Measurements from ENCODE around the gene TEX22.

TEX22 gene

DNA sequence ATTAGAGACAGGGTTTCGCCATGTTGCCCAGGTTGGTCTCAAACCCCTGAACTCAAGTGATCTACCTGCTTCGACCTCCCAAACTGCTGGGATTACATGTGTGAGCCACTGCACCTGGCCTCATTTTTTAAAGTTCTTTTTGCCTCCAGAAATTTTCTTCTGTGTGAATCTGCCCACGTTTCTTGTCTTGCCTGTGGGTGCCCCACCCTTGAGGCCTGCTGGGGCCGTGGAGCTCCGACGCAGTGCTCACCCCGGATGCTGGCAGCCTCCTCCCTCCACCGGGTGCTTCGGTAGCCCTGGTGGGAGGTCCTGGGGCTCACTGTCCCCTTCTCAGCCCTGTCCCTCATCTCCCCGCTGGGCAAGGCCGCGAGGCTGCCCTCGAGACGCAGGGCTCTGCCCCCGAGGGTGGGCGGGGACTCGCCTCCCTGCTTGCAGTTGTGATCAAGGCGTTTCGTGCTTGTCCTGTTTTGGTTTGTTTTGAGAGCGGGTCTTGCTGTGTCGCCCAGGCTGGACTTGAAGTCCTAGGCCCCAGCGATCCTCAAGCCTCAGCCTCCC lies 56.8 kb downstream of the TEX22 start:
- TF ChIP-seq, protein P1, sequence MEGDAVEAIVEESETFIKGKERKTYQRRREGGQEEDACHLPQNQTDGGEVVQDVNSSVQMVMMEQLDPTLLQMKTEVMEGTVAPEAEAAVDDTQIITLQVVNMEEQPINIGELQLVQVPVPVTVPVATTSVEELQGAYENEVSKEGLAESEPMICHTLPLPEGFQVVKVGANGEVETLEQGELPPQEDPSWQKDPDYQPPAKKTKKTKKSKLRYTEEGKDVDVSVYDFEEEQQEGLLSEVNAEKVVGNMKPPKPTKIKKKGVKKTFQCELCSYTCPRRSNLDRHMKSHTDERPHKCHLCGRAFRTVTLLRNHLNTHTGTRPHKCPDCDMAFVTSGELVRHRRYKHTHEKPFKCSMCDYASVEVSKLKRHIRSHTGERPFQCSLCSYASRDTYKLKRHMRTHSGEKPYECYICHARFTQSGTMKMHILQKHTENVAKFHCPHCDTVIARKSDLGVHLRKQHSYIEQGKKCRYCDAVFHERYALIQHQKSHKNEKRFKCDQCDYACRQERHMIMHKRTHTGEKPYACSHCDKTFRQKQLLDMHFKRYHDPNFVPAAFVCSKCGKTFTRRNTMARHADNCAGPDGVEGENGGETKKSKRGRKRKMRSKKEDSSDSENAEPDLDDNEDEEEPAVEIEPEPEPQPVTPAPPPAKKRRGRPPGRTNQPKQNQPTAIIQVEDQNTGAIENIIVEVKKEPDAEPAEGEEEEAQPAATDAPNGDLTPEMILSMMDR (IDR thresholded peaks at IDR 0.05) = no peak
- no peak for DNase-seq
- no peaks in the 10 kb centered on the region for H3K27me3 ChIP-seq
- no peak overlapping the region for H3K27ac ChIP-seq
- peaks cover 20 to 84% (median 67%) of the 10 kb centered on the region in 3 donors for H3K36me3 ChIP-seq
- intact Hi-C loops (cut with DNase I; ENCODE audit: low total_unique reads) = no loop called here
- H3K9me3 ChIP-seq = no peaks in the 10 kb centered on the region
- no peak overlapping the region for H3K4me3 ChIP-seq
- no peaks in the 10 kb centered on the region for H3K4me1 ChIP-seq

DNA sequence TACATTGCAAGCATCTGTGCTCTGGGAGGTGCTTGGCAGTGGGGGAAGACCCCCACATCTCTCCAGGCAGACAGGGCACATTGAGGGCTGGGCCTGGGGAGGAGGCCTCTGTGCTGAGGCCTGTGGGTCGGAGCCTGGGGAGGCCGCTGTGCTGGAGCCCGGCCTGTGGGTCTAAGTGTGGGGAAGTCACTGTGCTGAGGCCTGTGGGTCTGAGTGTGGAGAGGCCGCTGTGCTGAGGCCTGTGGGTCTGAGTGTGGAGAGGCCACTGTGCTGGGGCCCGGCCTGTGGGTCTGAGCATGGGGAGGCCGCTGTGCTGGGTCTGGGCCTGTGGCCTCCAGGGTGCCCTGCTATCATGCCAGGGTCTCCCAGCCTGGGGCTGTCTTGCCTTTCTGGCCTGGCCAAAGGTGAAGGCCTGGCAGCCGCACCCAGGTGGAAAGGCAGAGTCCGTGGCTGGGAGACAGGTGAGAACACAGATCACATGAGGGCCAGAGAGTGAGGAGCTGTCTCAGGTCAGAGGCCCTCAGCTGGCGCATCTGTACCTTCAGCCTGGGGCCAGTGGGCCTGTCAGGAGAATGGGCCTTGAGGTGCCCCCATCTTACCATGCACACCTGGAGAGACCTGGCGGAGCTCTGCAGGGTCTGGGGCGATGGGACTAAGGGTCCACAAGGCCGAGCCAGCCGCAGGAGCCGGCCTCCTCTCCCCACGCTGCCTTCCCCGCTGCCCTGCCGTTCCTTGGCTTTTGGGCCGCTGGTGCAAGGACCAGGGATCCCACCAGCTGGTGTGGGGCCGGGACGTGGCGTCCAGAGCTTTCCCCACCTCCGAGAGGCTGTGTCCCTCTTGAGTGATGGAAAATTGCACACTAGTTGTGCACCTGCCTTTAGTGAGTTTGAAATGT lies 57.7 kb downstream of the TEX22 start:
- TF ChIP-seq, protein P1 (IDR thresholded peaks at IDR 0.05) = no peak
- H3K4me1 ChIP-seq = no peaks in the 10 kb centered on the region
- H3K27me3 ChIP-seq = no peaks in the 10 kb centered on the region
- DNase-seq = no peak
- H3K9me3 ChIP-seq = no peaks in the 10 kb centered on the region
- intact Hi-C loops (cut with DNase I; ENCODE audit: low total_unique reads) = loop anchor here (2.0 kb wide), 1 partner anchor 67 kb away; no protein-coding TSS in a partner anchor
- H3K4me3 ChIP-seq = no peak overlapping the region
- H3K27ac ChIP-seq = no peak overlapping the region
- H3K36me3 ChIP-seq = peaks cover 29 to 84% (median 67%) of the 10 kb centered on the region in 3 donors

DNA sequence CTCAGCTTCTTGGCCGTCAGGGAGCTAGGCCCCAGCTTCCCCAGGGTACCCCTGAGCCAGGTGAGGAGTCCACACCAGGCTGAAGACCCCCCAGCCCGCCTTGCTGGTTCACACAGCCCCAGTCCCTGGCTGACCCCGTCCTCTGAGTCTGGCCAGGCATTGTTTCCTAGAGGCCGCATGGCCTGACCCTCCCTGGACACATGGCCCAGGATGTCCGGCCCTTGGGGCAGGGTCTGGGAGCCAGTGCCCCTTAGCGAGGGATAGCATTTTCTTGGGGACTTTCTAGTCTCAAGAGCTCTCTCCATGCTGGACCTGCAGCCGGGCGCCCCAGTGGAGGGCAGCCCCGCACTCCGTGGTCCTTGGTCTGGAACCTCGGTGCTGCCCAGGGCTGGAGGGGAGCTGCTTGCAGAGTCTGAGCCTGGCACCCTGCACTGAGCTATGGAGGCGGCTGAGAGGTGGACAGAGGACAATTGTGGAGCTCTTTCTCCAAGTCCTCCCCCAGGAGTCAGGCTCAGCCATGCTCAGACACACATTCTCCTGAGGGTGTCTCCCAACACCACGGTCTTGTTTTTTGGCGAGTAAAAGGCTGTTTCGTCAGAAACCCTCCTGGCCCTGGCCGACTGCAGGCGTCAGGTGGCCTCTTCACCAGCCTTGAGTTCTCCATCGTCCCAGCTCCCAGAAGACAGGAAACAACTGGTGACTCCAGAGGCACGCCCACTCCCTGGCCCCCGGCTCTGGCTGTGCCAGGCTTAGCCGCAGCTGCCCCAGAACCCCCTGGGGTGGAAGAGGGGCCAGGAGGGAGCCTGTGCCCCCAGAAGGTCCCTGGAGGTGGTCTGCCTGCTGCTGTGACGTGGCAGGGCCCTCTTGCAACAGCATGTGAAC lies 58.6 kb downstream of the TEX22 start:
- Histone ChIP-seq H3K4me3 (no peak overlapping the region), H3K27ac (no peak overlapping the region), H3K27me3 (no peaks in the 10 kb centered on the region), H3K36me3 (peaks cover 34 to 87% (median 71%) of the 10 kb centered on the region in 3 donors), H3K4me1 (no peaks in the 10 kb centered on the region), H3K9me3 (no peaks in the 10 kb centered on the region)
- intact Hi-C loops (cut with DNase I; ENCODE audit: low total_unique reads) = loop anchor here (2.0 kb wide), 1 partner anchor 66 kb away; no protein-coding TSS in a partner anchor
- no peak for DNase-seq
- TF ChIP-seq, protein P1 (IDR thresholded peaks at IDR 0.05) = no peak

DNA sequence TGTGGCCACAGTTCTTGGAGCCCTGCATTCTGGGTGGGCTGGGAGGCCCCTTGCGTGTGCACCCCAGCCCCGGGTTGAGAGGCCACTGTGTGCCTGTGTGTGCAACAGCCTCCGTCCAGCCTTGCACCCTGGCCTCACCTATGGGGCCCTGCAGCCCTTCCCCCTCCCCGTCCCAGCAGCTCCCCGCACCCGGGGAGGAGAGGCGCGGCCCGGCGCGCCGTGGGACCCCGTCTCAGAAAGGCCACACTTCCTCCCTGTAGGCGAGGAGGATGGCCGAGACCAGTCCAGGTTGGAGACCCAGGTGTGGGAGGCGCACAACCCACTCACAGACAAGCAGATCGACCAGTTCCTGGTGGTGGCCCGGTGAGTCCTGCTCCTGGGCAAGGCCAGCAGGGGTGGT lies 59.7 kb downstream of the TEX22 start:
- Histone ChIP-seq H3K4me1 (no peaks in the 10 kb centered on the region), H3K27me3 (no peaks in the 10 kb centered on the region), H3K27ac (no peak overlapping the region), H3K36me3 (peaks cover 34 to 87% (median 80%) of the 10 kb centered on the region in 3 donors), H3K4me3 (no peak overlapping the region), H3K9me3 (no peaks in the 10 kb centered on the region)
- no peak for DNase-seq
- TF ChIP-seq, protein P1 (IDR thresholded peaks at IDR 0.05) = no peak
- intact Hi-C loops (cut with DNase I; ENCODE audit: low total_unique reads) = no loop called here

DNA sequence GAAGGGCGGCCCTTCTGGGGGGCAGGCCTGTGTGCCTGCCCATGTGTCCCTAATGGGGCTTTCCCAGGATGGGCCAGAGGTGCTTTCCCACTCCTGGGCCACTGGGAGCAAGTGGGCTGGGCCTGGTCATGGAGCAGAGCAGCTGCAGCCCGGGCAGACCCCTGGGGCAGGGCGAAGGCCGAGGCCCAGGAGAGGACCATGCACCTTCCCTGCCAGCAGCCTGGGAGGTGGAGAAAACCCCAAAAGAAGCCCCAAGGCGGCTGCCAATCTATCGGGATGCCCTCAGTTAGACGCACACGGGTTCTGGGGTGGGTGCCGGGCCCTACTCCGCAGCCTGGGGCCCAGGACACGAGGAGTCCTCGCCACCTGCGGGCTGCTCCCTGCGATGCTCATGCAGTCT lies 60.2 kb downstream of the TEX22 start:
- no peak for DNase-seq
- no peak overlapping the region for H3K4me3 ChIP-seq
- no peaks in the 10 kb centered on the region for H3K9me3 ChIP-seq
- no peaks in the 10 kb centered on the region for H3K27me3 ChIP-seq
- TF ChIP-seq, protein P1 (IDR thresholded peaks at IDR 0.05) = no peak
- H3K27ac ChIP-seq = no peak overlapping the region
- no peaks in the 10 kb centered on the region for H3K4me1 ChIP-seq
- peaks cover 39 to 87% (median 80%) of the 10 kb centered on the region in 3 donors for H3K36me3 ChIP-seq
- intact Hi-C loops (cut with DNase I; ENCODE audit: low total_unique reads) = no loop called here
